HL-60 (cell line): ENCODE results near the gene CNTNAP2.

Experiments
- DNase-seq, 2 experiments: peaks; one replicate each; pipeline ENCODE4 v3.0.0-alpha.2; 2010 to 2020; ENCODE audit warnings: low read depth in 1 of 2, low spot score in 1 of 2
- H3K27ac ChIP-seq: fragments of 250-450 bp; sonication (Bioruptor Pico); replicated peaks from 2 replicates; pipeline ENCODE4 v1.5.1; 2020; ENCODE audit warnings: mild to moderate bottlenecking, moderate library complexity
- H3K27me3 ChIP-seq: fragments of 250-450 bp; sonication (Bioruptor Pico); 2 replicates; pipeline ENCODE4 v1.5.1; 2021; ENCODE audit warnings: mild to moderate bottlenecking, moderate library complexity; ENCODE audit not compliant: insufficient read depth, poor library complexity, severe bottlenecking
- H3K4me3 ChIP-seq: replicated peaks from 2 replicates; pipeline ENCODE4 v1.5.1; 2011; ENCODE audit warnings: mild to moderate bottlenecking, control low read depth, low read length; ENCODE audit not compliant: insufficient read depth
- CTCF ChIP-seq: IDR thresholded peaks from one replicate; pipeline ENCODE4 v1.5.1; 2011; ENCODE audit warnings: low read length, control low read depth, inconsistent platforms; ENCODE audit not compliant: insufficient read depth
- GABPA ChIP-seq: IDR thresholded peaks from 2 replicates; pipeline ENCODE4 v1.6.1; 2012; ENCODE audit warnings: low read depth
- POLR2AphosphoS5 ChIP-seq: IDR thresholded peaks from 2 replicates; pipeline ENCODE4 v1.6.1; 2012; ENCODE audit warnings: low read depth
- REST ChIP-seq: IDR thresholded peaks from 2 replicates; pipeline ENCODE4 v1.6.1; 2012; ENCODE audit warnings: low read depth; ENCODE audit not compliant: insufficient replicate concordance
- SPI1 ChIP-seq: IDR thresholded peaks from 2 replicates; pipeline ENCODE4 v1.6.1; 2012; ENCODE audit warnings: low read depth, mild to moderate bottlenecking, borderline replicate concordance

Gene CNTNAP2

GRCh38 chr7:146449625-146450024 lies 333.0 kb downstream of the CNTNAP2 start:
- no peak for DNase-seq
- Histone ChIP-seq H3K27ac (no peak overlapping the region), H3K27me3 (no peaks in the 10 kb centered on the region), H3K4me3 (no peak overlapping the region)
- TF ChIP-seq GABPA (no peak), CTCF (no peak), SPI1 (no peak), POLR2AphosphoS5 (no peak), REST (no peak)

GRCh38 chr7:146455091-146455655 lies 338.6 kb downstream of the CNTNAP2 start:
- H3K27me3 ChIP-seq: no peaks in the 10 kb centered on the region
- H3K4me3 ChIP-seq: no peak overlapping the region
- no peak overlapping the region for H3K27ac ChIP-seq
- no peak for DNase-seq
- TF ChIP-seq GABPA: no peak
- no peak for TF ChIP-seq CTCF
- TF ChIP-seq REST: no peak
- TF ChIP-seq POLR2AphosphoS5: no peak
- no peak for TF ChIP-seq SPI1

GRCh38 chr7:146479040-146479439 lies 362.4 kb downstream of the CNTNAP2 start:
- H3K27ac ChIP-seq: no peak overlapping the region
- no peak for TF ChIP-seq POLR2AphosphoS5
- no peak for TF ChIP-seq REST
- no peak for TF ChIP-seq SPI1
- TF ChIP-seq GABPA: no peak
- no peak for TF ChIP-seq CTCF
- no peak for DNase-seq
- no peak overlapping the region for H3K4me3 ChIP-seq
- no peaks in the 10 kb centered on the region for H3K27me3 ChIP-seq
